RWPE2 (cell line): Measurements from ENCODE around the gene HEXA.

Source experiments
- ATAC-seq: fragments of 200-7000 bp; cut with Tn5 transposase; 3 replicates; pipeline ENCODE4 v1.9.1; 2021; ENCODE audit warnings: low read depth
- DNase-seq: peaks from one replicate; pipeline ENCODE4 v3.0.0-alpha.2; 2020; ENCODE audit warnings: low spot score
- H3K27ac ChIP-seq: fragments of 450-650 bp; 2 replicates; pipeline ENCODE4 v1.5.1; 2017; ENCODE audit warnings: mild to moderate bottlenecking; ENCODE audit not compliant: poor library complexity, severe bottlenecking
- H3K27me3 ChIP-seq: fragments of 250-450 bp; sonication (Bioruptor Pico); 2 replicates; pipeline ENCODE4 v1.5.1; 2021; ENCODE audit warnings: mild to moderate bottlenecking, moderate library complexity; ENCODE audit not compliant: insufficient read depth, poor library complexity, severe bottlenecking
- H3K36me3 ChIP-seq: fragments of 250-450 bp; sonication (Bioruptor Pico); 2 replicates; pipeline ENCODE4 v1.5.1; 2020; ENCODE audit warnings: low read depth, mild to moderate bottlenecking, moderate library complexity
- H3K4me1 ChIP-seq: fragments of 250-450 bp; sonication (Bioruptor Pico); 2 replicates; pipeline ENCODE4 v1.5.1; 2021; ENCODE audit warnings: mild to moderate bottlenecking, moderate library complexity; ENCODE audit not compliant: insufficient read depth, poor library complexity, severe bottlenecking
- H3K4me3 ChIP-seq: fragments of 250-450 bp; sonication (Bioruptor Pico); 2 replicates; pipeline ENCODE4 v1.5.1; 2021; ENCODE audit warnings: mild to moderate bottlenecking, moderate library complexity; ENCODE audit not compliant: severe bottlenecking
- H3K9me3 ChIP-seq: fragments of 250-450 bp; sonication (Bioruptor Pico); 2 replicates; pipeline ENCODE4 v1.5.1; 2021; ENCODE audit warnings: mild to moderate bottlenecking, moderate library complexity; ENCODE audit not compliant: severe bottlenecking
- TF ChIP-seq, protein P1 (sequence below): fragments of 450-650 bp; IDR thresholded peaks from one replicate; pipeline ENCODE4 v1.5.1; 2017; ENCODE audit warnings: mild to moderate bottlenecking, moderate library complexity; ENCODE audit not compliant: poor library complexity, severe bottlenecking

HEXA gene

DNA sequence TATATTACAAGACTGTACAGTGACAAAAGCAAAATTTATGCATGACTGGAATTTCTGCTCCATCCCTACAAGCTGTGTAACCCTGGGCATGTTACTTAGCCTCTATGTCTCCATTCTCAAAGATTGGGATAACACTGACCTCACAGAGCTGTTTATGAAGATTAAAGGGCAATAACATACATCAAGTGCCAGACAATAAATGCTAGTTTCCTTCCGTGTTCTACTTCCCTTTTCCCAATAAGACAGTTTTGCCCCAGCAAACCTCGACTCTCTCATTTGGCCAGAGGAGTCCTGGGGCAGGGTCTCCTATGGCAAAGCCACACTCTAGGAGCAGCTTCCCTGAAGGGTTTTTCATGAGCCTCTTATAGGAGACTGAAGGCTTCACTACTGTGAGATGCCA, 7.5 kb downstream of the HEXA start:
- peaks cover 9% of the 10 kb centered on the region for H3K36me3 ChIP-seq
- H3K27ac ChIP-seq = no peak overlapping the region
- ATAC-seq = no peak
- DNase-seq = no peak
- no peaks in the 10 kb centered on the region for H3K9me3 ChIP-seq
- H3K4me1 ChIP-seq = no peaks in the 10 kb centered on the region
- H3K4me3 ChIP-seq = no peak overlapping the region
- H3K27me3 ChIP-seq = no peaks in the 10 kb centered on the region
- TF ChIP-seq, protein P1, sequence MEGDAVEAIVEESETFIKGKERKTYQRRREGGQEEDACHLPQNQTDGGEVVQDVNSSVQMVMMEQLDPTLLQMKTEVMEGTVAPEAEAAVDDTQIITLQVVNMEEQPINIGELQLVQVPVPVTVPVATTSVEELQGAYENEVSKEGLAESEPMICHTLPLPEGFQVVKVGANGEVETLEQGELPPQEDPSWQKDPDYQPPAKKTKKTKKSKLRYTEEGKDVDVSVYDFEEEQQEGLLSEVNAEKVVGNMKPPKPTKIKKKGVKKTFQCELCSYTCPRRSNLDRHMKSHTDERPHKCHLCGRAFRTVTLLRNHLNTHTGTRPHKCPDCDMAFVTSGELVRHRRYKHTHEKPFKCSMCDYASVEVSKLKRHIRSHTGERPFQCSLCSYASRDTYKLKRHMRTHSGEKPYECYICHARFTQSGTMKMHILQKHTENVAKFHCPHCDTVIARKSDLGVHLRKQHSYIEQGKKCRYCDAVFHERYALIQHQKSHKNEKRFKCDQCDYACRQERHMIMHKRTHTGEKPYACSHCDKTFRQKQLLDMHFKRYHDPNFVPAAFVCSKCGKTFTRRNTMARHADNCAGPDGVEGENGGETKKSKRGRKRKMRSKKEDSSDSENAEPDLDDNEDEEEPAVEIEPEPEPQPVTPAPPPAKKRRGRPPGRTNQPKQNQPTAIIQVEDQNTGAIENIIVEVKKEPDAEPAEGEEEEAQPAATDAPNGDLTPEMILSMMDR = no peak

DNA sequence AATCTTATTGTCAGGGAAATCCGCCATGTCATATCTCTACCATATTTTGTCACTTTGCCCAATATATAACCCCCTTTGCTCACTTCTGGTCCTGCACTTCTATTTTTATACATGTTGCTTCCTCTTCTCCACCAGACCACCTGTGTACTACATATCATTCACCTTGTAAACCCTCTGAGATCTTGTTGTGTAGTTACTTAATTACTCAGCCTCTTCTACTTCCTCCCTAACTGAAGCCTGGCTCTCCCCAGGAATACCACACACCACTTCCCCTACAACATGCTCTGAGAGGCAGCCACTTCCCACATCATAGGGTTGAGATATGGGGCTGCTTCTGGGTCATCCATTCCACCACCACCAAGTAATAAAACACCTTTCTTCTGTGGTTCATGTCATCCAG, 10.0 kb downstream of the HEXA start:
- H3K27me3 ChIP-seq = no peaks in the 10 kb centered on the region
- H3K27ac ChIP-seq = no peak overlapping the region
- peaks cover 9% of the 10 kb centered on the region for H3K36me3 ChIP-seq
- H3K4me3 ChIP-seq = no peak overlapping the region
- ATAC-seq = no peak
- no peak for DNase-seq
- no peaks in the 10 kb centered on the region for H3K4me1 ChIP-seq
- H3K9me3 ChIP-seq = no peaks in the 10 kb centered on the region
- TF ChIP-seq, protein P1 = no peak

DNA sequence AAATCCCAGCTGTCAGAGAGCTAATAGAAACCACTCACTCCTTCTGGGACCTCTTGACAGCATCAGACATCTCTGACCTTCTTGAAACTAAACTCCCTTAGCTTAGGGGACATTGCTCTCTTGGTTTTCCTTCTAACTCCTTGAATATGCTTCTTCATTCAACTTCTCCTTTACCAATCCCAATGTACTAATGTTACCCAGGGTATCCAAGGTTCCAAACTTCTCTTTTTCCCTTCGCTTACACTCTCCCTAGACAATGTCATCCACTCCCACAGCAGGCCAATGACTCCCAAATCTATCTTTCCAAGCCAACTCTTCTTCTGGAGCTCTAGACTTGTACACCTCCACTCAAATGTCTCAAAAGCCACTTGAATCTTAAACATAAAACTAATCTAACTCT, 14.6 kb downstream of the HEXA start:
- Histone ChIP-seq H3K4me1 (peaks cover 11% of the 10 kb centered on the region), H3K9me3 (no peaks in the 10 kb centered on the region), H3K4me3 (no peak overlapping the region), H3K27me3 (no peaks in the 10 kb centered on the region), H3K27ac (no peak overlapping the region), H3K36me3 (no peaks in the 10 kb centered on the region)
- TF ChIP-seq, protein P1 = no peak
- ATAC-seq (no peak), DNase-seq (no peak)

DNA sequence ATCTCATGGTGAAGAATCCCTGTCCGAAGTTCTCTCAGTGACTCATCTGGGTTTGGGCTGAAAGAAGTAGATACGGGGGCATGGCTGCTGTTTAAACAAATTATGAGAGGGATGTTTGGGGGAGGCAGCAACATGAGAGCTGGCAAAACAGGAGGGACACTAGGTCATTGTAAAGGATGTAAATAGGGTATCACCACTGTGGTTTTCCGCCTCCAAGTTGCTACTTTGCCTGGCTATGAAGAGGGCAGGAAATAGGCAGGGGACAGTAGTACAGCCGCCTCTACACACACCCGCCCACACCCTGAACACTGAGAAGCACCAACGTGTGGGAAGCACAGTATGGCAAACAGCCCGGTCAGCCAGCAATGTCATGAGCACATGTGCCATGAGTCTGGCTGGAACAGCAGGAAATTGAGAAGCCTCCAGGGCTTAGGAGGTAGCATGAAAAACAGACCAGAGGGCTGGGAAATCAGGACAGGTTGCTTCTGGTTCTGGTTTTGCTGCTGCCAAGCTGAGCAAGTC, 17.1 kb downstream of the HEXA start:
- no peaks in the 10 kb centered on the region for H3K9me3 ChIP-seq
- no peak overlapping the region for H3K4me3 ChIP-seq
- no peaks in the 10 kb centered on the region for H3K27me3 ChIP-seq
- H3K27ac ChIP-seq = peak overlapping the region; percentile 19
- H3K36me3 ChIP-seq = no peaks in the 10 kb centered on the region
- ATAC-seq (peak; percentile 73), DNase-seq (no peak)
- H3K4me1 ChIP-seq = peaks cover 11% of the 10 kb centered on the region
- TF ChIP-seq, protein P1 = no peak

DNA sequence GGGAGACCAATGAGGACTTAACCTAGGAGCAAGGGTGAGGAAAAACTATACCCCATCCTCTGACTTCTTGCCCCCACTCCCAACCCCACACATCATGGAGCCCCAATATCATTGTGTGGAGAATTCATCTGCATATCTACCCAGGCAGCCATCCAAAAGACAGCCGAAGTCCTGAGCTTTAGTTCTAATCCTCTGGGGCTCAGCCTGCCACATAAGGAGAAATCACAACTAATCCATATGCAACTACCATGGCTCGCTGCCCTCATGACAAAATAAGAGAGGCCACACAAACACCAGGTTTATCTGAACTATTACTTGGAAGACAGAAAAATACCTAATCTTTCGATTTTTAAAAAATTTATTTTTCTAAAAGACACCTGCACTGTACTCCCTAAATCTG, 17.7 kb downstream of the HEXA start:
- H3K9me3 ChIP-seq = no peaks in the 10 kb centered on the region
- peaks cover 11% of the 10 kb centered on the region for H3K4me1 ChIP-seq
- H3K27ac ChIP-seq = no peak overlapping the region
- no peak for ATAC-seq
- no peak for DNase-seq
- TF ChIP-seq, protein P1 = no peak
- H3K27me3 ChIP-seq = no peaks in the 10 kb centered on the region
- H3K36me3 ChIP-seq = peaks cover 4% of the 10 kb centered on the region
- no peak overlapping the region for H3K4me3 ChIP-seq
